GM12875 (cell line): ENCODE data around the gene LRCH1.

Experiments used
- H3K4me3 ChIP-seq: one replicate; pipeline ENCODE4 v1.5.1; 2011; ENCODE audit warnings: low read depth, low read length, control low read depth
- CTCF ChIP-seq: IDR thresholded peaks from 2 replicates; pipeline ENCODE4 v1.5.1; 2011; ENCODE audit warnings: low read depth, mild to moderate bottlenecking, control low read depth, inconsistent platforms, low read length, moderate library complexity, borderline replicate concordance; ENCODE audit not compliant: insufficient read depth

The LRCH1 gene

DNA sequence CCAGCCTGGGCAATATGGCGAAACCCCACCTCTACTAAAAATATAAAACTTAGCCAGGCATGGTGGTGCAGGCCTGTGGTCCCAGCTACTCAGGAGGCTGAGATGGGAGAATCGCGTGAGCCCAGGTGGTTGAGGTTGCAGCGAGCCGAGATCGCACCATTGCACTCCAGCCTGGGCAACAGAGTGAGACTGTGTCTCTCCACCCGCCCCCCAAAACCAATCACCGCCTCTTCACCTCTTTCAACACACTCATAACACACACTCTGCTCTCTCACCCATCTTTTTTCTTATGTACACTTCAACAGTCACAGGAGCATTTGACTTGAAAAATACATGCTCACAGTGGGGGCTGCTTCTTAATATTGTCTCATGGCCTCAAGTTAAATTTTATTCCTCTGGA lies 167.2 kb downstream of the LRCH1 start:
- TF ChIP-seq CTCF = no peak

GRCh38 chr13:46721054-46721453 lies 168.1 kb downstream of the LRCH1 start:
- TF ChIP-seq CTCF = peak; percentile 41; the same call in 1 of the 2 replicates
- no peak overlapping the region for H3K4me3 ChIP-seq

More for the DNA sequence above, 167.2 kb downstream of the LRCH1 start:
- no peak overlapping the region for H3K4me3 ChIP-seq

DNA sequence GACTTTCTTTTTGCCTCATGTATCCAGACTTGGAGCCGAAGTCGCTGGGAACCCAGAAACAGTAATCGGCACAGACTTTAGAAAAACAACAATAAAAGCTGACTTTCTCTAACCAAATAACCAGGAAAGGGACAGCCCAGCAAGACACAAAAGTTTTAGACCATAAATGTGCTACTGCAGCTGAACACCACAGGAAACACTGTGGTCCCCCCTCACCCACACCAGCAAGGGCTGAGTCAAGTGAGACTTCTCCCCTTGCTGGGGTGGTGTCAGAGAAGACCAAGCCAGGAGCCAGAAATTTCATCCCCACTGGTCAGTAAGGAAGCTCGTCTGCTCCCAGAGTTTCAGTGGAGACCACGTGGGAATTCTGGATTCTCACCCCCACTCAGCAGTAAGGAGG lies 173.4 kb downstream of the LRCH1 start:
- no peak for TF ChIP-seq CTCF
- H3K4me3 ChIP-seq = no peak overlapping the region

DNA sequence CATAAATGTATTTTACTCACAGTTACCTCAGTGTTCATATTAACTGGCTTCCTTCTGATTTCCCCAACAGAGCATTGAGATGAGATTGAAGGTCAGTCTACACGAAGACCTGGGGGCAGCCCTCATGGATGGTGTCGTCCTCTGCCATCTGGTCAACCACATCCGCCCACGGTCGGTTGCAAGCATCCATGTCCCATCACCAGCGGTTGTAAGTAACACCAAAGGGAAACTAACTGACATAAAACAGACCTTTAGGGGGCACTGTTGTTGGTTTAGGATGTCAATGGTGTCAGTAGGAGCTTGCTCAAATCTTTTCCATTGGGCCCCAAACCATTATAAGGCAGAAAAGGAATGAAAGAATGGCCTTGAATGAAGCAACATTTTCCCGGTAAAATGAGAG lies 175.8 kb downstream of the LRCH1 start:
- no peak for TF ChIP-seq CTCF
- no peak overlapping the region for H3K4me3 ChIP-seq

GRCh38 chr13:46731535-46731934 lies 178.6 kb downstream of the LRCH1 start:
- no peak for TF ChIP-seq CTCF
- no peak overlapping the region for H3K4me3 ChIP-seq

DNA sequence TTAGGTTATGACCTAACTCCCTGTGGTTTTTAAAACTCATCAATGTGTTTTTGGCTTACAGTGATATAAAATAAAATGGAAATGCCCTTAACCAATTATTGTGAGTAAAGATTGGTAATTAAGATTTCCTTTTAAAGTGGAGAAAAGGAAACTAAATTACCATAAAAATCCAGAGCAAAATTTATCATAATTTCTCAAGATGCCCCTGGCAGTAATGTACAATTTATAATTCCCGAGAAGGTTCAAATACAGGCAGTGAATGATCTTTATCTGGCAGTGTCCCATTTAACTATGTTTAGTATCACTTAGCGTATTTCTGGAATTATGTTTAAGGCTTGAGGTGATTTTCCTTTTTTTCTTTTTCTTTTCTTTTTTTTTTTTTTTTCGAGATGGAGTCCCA lies 182.5 kb downstream of the LRCH1 start:
- H3K4me3 ChIP-seq = no peak overlapping the region
- TF ChIP-seq CTCF = no peak

DNA sequence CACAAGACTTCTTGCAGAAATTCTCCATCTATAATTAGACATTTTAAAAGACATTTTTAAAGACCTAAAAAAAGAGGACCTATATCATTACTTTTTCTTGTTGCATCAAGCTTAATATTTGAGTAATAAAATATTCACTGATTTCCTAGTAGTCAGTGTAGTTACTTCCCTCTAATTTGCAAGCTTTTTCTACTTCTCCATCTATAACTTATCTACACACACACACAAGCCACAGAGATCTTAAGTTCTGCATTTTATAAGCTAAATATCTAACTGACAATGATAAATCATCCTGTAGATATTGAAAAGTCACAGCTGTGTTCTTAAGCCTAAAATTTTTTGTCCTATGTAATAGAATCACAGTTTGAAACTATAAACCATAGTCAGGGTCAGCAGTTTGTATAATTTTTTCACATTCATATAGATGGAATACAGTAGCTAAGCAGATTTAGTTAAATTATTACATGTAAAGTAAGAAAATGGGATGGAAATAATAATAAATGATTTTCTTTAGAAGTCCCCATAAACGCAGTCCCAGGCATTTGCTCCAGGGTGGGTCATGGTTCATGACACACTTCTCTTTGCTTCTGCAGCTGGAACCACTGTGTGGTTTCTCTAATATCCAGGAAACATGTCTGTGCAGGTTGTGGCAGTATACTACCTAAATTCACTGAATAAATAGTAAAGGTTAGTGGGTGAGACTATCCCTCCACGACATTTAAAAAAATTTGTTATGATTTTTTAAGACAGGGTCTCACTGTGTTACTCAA lies 183.8 kb downstream of the LRCH1 start:
- no peak for TF ChIP-seq CTCF
- no peak overlapping the region for H3K4me3 ChIP-seq
